GM21576 (cell line): ENCODE results near the gene UBAP2L.
"Not testable (repeated sequence)": the region's sequence is repeated elsewhere in the genome, so short reads cannot be mapped to it uniquely, and the experiment has no call there.

ENCODE experiments used
- ATAC-seq: cut with Tn5 transposase; IDR thresholded peaks from one replicate; pipeline ENCODE4 v1.9.1; 2021; ENCODE audit warnings: mild to moderate bottlenecking, moderate library complexity; ENCODE audit not compliant: unreplicated experiment

UBAP2L gene

GRCh38 chr1:154241703-154242351 lies 21.1 kb downstream of the UBAP2L start:
- ATAC-seq: no peak

- ATAC-seq: no peak
Observed at GRCh38 chr1:154253671-154254070, 32.9 kb downstream of the UBAP2L start.

- no peak for ATAC-seq
Observed at GRCh38 chr1:154256686-154257085, 35.9 kb downstream of the UBAP2L start.

GRCh38 chr1:154258784-154259183 lies 38.0 kb downstream of the UBAP2L start:
- ATAC-seq: no peak

- no peak for ATAC-seq
Observed at GRCh38 chr1:154260127-154260526, 39.4 kb downstream of the UBAP2L start.

- no peak for ATAC-seq
Observed at GRCh38 chr1:154263465-154264332, 42.9 kb downstream of the UBAP2L start.

- ATAC-seq: no peak
Observed at GRCh38 chr1:154264454-154264853, 43.7 kb downstream of the UBAP2L start.

- ATAC-seq: no peak
Observed at GRCh38 chr1:154265586-154265985, 44.8 kb downstream of the UBAP2L start.

GRCh38 chr1:154270833-154271232 lies 50.1 kb downstream of the UBAP2L start:
- no peak for ATAC-seq

- peak; percentile 73 for ATAC-seq
Observed at GRCh38 chr1:154272217-154272998, 51.7 kb downstream of the UBAP2L start, which contains the start of gene HAX1. TSS of gene HAX1 (plus strand) at chr1:154272629. CDS start at chr1:154272724, 95 bp downstream.

- ATAC-seq: no peak
Observed at GRCh38 chr1:154272999-154273563, 52.3 kb downstream of the UBAP2L start.

GRCh38 chr1:154276797-154277196 lies 56.0 kb downstream of the UBAP2L start:
- no peak for ATAC-seq

- not testable (repeated sequence) for ATAC-seq
Observed at GRCh38 chr1:154287591-154287990, 66.8 kb downstream of the UBAP2L start.

- no peak for ATAC-seq
Observed at GRCh38 chr1:154288661-154289060, 67.9 kb downstream of the UBAP2L start.

GRCh38 chr1:154290921-154291320 lies 70.2 kb downstream of the UBAP2L start:
- ATAC-seq: no peak

GRCh38 chr1:154295408-154296235 lies 74.9 kb downstream of the UBAP2L start:
- ATAC-seq: no peak

GRCh38 chr1:154301582-154301981 lies 80.8 kb downstream of the UBAP2L start:
- ATAC-seq: no peak

GRCh38 chr1:154304664-154305337 lies 84.0 kb downstream of the UBAP2L start:
- ATAC-seq: no peak

- no peak for ATAC-seq
Observed at GRCh38 chr1:154306151-154306550, 85.4 kb downstream of the UBAP2L start.
